ENCODE measurements around the gene TFB2M.
A peak's percentile ranks its signal among the peaks of the same experiment; 100 is the strongest.
"Not testable (repeated sequence)": the region's sequence is repeated elsewhere in the genome, so short reads cannot be mapped to it uniquely, and the experiment has no call there.

Gene TFB2M

DNA sequence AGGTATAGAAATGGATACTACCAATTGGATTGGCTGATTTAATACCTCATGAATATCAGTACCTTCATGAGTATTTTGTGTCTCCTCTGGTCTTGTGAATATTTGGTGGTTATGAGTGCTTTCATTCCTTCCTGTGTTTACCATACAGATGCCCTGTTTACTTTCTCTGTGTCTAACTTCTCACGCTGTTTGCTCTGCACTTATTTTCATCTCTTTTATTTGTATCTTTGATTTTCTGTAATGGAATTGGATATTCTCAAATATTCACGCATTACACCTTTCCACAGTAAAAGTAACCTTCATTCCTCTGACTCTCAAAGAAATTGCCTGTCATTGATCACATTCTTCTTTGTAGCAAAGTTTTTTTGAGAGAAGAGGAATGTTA, 17.0 kb upstream of the TFB2M start:
- no peak for DNase-seq

DNA sequence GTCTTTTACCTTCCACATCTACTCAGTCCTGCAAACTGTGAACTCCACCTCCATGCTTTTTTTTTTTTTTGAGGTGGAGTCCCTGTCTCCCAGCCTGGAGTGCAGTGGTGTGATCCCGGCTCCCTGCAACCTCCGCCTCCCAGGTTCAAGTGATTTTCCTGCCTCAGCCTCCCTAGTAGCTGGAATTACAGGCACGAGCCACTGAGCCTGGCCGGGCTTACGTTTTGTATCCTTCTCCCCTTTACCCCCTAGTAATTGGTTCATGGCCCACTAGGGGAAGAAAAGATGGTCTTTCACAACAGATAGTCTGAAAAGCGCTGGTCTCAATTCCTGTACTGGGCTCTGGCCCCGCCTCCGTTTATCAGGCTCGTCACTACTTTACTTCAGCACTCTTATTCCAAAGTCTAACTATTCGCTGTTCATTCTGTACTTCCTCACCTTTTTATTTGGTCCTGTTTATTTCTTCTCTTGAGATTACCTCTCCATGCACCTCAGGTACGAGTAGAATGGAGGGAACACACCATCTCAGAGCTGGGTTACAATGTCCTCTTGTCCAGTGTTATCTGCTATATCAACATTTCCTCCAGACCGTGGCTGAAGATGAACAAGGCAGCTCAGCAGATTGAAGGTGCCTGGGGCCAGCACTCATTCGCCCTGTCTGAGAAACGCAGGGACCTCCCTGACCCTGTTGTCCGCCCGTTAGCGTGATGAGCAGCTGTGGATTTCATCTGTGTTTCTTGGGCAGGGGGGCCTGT, 16.4 kb upstream of the TFB2M start:
- DNase-seq = no peak

DNA sequence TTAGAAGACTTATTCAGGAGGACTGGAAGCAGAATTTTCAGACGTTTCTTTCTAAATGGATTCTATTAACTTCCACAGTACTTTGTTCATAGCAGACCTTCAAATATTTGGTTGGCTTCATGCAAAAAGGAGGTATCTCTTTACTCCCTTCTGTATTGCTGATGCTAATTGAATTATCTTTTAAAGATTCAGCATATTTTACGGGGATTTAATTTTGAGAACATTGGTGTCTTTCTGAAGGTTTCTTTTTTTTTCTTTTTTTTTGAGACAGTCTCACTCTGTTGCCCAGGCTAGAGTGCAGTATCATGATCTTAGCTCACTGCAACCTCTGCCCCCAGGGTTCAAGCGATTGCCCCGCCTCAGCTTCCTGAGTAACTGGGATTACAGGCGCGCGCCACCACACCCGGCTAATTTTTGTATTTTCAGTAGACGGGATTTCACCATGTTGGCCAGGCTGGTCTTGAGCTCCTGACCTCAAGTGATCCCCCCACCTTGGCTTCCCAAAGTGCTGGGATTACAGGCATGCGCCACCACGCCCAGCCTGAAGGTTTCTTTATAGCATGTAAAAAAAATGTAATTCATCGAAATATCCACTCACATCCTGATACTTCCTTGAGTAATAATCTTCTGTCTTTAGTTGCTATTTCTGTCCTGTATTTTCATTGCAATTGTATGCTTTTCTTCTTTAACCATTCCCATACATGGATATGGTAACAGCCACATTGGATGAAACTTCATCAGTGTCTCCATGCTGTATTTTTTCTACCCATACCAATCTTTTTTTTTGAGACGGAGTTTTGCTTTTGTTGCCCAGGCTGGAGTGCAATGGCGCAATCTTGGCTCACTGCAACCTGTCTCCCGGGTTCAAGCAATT, 14.7 kb upstream of the TFB2M start:
- DNase-seq = no peak

DNA sequence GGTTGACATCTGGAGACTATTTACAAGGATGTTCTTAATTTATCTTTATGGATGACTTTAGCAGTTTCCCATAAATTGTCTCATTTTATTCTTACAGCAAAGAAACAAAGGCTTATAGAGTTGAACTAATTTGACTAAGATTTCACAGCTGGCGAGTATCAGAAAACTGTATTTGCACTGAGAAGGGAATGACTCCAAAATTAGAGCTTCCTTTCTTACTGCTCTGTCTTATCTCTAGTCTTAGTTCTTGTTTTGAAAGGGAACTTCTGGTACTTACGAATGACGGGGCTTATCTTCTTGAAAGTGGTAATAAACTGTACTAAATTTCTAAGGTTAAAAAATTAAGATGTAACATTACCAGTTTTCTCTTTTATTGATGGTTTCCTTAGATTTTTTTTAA, 13.8 kb upstream of the TFB2M start:
- no peak for DNase-seq

DNA sequence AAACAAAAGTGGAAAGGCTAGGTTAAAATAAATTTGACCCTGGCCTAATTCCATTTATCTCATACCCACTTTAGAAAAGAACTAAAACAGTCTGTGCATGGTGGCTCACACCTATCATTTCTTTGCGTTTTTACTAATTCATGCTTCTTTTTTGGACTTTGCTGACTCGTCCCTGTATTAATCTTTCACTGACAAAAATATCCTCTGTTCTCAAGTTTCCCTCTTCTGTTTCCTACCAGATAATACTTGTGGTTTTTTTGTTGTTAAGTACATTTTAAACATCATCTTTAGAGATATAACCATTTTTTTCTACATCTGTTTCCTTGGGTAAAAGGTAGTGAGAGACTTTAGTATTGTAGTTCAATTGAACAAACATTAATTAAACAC, 11.7 kb upstream of the TFB2M start:
- no peak for DNase-seq

DNA sequence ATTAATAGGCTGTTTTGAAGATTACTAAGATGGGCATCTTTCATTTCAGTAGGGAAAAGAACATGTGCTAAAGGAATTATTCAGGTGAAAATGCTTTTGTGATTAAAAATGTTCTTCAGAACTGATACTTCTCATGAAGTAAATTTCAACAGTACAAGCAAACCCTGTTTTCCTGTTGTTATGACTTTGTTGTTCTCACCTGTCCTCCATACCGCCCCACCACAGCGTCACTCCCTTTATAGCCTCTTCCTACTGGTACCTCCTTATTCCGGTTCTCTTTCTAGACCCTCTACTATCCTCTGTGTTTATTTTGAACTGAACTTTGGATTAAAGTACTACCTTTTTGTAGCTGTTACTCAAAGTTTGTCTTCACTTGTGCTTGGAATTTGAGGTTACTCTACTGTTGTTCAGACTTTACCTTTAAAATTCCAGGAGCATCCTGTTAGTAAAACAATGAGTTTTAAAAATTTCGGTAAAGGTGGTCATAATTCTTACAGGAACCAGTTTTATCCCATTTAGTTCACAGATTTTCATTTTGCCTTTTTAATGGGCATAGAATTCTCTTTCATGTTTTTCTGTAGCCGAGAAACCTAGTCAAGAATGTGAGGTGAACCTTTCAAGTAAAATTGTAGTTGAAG, 11.1 kb upstream of the TFB2M start:
- DNase-seq = no peak

DNA sequence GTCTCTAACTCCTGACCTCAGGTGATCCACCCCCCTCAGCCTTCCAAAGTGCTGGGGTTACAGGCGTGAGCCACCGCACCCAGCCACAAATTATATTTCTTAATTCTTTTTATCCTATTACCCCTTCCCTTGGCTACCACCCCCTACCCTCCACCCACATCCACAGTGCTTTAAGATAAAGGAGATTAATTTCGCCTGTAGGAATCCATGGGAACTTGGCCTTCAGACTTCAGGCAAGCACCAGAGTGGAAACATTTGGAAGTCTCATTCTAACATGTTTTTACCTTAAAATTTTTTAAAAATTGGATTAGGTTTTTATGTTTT, 10.6 kb upstream of the TFB2M start:
- no peak for DNase-seq

DNA sequence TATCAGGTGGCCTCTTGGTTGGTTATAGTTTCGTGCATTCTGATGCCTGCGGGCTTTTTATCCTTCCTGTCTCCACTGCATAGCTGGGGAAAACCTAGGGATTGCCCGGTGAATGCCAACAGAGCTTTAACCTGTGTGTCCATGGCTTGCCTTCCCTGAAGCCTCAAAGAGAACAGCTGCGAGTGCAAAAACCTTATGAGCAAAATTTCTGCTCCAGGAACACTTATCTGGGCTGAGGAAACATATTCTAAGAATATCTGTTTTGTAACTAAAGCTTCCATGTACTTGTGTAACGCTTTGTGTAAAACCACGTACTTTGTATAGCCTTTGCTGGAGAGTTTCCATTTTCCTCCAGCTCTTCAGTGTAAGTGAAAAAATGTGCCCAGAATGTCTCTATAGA, 7.4 kb upstream of the TFB2M start:
- DNase-seq = no peak

DNA sequence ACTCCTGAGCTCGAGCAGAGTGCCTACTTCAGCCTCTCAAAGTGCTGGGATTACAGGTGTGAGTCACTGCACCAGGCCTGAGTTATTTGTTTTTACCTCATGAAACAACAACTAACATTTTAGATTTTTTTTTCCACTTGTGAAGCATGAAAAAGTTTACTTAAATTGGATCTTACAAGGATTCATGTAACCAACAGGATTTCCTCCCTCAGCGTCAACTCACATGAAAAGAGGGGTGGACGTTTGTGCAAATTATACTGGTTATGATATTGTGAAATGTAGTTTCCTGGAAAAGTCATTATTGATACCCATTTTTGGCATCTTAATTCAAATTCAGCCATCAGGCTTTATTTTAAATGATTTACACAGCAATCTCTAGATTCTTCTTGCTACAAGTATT, 6.7 kb upstream of the TFB2M start:
- no peak for DNase-seq

DNA sequence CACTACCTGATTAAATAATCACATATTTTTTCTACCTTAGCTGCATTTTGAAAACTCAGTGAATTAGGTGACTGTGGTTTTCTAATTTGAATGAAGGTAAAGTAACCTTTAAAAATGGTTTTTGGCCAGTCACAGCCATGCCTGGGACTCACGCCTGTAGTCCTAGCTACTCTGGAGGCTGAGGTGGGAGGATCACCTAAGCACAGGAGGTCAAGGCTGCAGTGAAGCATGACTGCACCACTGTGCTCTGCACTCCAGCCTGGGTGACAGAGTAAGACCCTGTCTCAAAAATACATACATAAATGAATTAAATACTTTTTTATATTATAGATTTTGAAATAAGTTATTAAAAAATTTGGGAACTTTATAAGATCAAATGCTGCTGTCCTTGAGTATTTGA, 5.9 kb upstream of the TFB2M start:
- DNase-seq = no peak

DNA sequence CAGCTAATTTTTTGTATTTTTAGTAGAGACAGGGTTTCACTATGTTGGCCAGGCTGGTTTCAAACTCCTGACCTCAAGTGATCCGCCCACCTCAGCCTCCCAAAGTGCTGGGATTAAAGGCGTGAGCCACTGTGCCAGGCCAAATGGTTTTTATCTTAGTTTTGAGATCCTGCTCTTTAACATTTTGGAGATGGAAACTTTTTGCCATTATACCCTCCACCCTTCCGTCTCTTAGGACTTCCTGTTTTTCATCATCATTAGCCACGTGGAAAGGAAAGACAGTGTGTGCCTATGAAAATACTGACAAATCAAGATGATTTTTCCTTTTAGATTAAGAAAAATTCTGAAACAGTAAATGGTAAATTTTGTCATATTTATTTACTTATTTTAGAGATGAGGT, 5.2 kb upstream of the TFB2M start:
- not testable (repeated sequence) for DNase-seq

DNA sequence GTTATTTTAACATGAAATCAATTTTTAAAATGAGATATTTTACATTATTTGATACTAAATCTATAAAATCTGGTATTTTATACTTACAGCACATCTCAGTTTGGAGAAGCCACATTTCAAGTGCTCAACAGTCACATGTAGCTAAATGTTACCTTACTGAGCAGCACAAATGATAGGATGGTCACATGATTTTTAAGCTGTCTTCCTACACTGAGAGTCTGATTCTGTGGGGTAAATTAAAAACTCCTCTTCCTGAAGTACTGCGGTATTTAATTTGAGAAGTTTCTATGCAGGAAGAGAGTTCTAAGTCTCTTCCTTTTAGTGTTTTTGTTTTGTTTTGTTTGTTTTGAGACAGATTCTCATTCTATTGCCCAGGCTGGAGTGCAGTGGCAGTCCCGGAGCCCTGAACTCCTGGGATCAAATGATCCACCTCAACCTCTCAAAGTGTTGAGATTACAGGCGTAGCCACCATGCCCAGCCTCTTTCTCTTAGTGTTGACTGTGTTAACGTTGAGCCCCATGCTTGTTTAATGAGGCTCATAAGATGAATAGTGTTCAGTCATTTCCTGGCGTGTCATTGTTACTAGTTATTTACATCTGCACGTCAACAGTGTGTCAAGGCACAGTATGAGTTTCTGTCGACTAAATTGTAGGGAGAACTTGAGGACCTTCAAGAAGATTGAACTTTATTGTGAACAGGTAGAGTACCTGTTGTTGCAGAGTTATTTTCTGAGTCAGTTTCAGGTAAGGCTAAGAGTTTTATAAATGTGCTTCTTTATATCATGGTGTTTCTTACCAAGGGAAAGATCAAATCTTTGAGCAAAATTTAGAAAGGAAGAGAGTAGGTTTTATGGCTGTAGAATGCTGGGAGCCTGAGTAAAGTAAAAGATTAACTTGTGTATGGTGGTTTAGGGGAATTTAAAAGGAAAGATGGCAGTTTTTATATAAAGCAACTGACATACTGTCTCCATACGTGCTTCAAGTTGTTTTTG, 3.5 kb upstream of the TFB2M start:
- DNase-seq = no peak

DNA sequence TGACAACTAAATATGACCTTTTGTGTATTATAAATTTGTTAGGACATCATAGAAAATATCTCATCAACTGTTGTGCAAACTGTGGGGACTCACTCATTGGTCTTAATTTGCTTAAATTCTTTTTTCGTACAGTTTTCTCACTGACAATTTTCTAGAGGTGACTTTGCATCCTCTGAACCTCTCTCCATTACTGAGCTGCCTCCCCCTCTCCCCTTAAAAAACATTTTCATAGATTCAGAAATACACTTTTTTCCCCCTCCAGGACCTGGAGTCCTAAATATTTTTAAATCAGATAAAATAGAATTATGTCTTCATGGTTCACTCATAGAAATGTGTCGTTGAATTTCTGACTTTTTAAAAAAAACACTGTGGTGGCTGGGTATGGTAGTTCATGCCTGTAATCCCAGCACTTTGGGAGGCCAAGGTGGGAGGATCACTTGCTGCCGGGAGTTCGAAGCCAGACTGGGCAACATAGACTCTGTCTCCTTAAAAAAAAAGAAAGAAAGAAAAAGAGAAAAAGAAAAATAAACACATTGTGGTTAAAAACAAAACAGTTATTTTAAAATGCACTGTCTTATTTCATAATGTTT, 1.7 kb upstream of the TFB2M start:
- DNase-seq = no peak

DNA sequence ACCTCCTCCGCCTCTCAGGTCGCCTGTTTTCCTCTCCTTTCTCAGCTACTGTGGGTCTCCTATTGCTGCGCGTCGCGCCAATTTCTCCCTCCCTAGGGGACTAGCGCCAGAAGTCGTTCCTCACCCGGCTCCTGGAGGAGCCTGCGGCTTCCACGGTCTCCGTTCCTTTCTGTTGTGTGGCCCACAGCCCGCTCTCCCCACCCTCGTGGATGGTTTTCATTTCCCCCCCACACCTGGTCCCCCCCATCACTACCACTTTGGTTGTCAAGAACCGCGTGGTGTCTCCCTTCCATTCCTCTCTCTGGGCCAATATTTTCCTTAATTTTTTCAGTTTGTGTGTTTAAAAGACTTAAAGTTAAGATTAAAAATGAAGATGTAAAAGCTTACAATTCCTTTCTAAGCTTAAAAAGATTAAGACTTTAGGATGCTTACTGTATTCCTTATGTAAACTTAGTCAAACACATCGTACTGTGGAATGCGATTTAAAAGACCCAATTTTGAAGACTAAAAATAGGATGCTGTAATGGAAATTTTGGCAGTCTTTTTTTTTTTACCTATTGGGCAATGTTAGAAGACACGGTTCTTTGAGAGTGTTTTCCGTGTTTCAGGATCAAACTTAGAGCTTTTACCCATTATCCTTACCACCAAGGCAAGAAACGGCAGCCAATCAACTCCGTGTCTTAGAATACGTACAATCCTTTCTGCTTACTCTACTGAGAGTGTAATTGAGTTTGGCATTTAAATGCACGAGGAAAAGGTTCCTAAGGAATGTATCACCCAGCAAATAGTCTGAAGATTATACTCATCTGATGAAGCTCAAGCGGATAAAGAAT, 968 bp upstream of the TFB2M start:
- DNase-seq = peak in 12 of 56 donors; percentile 28 to 72 (median 60)

DNA sequence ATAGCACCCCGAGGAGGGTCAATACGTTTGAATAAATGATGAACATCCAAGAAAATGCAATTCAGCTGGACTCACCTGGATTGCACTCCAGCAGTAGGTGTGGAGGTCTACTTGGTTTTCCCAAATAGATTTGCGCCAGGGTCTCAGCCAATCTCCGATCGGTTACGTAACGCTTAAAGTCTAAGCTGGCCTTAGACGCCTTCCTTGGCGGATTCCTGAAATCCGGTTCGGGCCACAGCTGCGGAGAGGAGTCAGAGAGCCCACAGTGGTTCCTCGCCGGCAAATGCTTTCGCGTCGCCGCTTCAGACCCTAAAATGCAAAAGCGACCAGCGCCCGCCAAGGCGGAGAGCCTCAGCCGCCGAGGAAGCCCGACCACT, 322 bp downstream of the TFB2M start:
- peak in 1 of 56 donors; percentile 28 for DNase-seq

DNA sequence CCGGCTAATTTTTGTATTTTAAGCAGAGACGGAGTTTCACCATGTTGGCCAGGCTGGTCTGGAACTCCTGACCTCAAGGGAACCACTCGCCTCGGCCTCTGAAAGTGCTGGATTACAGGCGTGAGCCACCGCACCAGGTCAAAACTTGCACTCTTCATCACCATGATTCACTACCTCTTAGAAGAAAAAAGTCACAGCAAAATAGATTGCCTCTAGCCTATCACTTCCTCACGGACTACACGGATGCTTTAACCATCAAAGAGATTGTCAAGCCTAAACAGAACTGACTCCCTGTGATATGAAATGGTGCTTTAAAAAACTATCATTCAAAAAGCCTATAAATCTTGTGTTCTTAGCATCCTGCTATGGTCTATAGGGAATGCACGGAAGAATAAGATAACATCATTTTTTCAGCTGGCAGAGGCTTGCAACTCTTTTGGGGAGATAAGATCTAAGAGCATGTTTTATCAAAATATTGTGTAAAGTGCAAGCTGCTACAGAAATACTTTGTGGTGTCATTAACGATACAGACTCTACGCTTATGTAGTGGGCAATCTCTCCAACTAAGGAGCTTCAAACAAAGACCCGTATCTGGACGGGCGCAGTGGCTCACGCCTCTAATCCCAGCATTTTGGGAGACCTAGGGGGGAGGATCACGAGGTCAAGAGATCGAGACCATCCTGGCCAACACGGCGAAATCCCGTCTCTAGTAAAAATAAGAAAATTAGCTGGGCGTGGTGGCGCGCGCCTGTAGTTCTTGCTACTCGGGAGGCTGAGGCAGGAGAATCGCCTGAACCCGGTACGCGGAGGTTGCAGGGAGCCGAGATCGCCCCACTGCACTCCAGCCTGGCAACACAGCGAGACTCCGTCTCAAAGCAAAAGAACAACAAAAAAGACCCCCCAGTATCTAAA, 966 bp downstream of the TFB2M start:
- no peak for DNase-seq

DNA sequence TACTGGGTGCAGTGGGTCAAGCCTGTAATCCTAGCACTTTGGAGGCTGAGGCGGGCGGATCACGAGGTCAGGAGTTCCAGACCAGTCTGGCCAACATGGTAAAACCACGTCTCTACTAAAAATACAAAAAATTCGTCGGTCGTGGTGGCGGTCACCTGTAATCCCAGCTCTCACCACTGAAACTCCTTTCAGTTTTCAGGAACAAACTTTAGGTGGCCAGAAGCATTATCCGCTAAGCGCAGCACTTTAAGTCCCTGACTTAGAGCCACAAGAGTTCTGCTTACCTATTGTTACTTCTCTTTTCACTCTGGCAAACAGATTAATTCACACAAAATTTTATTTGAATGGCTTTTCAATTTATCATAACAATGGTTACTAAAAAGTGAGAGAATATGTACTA, 5.2 kb downstream of the TFB2M start:
- not testable (repeated sequence) for DNase-seq

DNA sequence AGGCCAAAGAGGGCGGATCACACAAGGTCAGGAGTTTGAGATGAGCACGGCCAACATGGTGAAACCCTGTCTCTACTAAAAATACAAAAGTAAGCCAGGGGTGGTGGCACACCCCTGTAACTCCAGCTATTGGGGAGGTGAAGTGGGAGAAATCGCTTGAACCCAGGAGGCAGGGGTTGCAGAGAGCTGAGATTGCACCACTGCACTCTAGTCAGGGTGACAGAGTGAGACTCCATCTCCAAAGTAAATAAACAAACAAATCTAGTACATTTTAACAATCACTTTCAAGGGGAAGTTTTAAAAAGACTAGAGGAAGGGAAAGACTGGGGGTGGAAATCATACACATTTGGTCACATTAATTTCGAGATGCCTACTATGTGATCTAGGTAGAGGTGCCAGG, 6.8 kb downstream of the TFB2M start:
- DNase-seq = no peak

DNA sequence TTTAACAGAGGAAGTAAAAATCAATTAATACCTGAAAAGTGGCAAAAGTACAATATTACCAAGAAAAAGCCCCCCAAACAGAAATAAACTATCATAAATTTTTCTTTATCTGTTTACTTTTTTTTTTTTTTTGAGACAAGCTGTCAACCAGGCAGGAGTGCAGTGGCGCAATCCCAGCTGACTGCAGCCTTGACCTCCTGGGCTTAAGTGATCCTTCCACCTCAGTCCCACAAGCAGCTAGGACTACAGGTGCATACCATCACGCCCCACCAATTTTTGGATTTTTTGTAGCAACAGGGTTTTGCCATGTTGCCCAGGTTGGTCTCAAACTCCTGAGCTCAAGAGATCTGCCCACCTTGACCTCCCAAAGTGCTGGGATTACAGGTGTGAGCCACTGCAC, 8.0 kb downstream of the TFB2M start:
- no peak for DNase-seq
